ENCODE data around the gene EHD1.

Gene EHD1

GRCh38 chr11:64911689-64912088 is 33.3 kb upstream of the EHD1 start:
- DNase-seq (ENCODE audit: extremely low read depth, insufficient read length) = no peak
- Histone ChIP-seq H3K4me3 (replicated peaks; ENCODE audit: low read depth, low read length) (no peak overlapping the region), H3K36me3 (ENCODE audit: control insufficient read depth, insufficient read depth, low read length) (peaks cover 36% of the 10 kb centered on the region), H3K27me3 (replicated peaks; ENCODE audit: control insufficient read depth, insufficient read depth, low read length) (no peaks in the 10 kb centered on the region)
- TF ChIP-seq CTCF (IDR thresholded peaks at IDR 0.05; ENCODE audit: insufficient read depth, low read length, poor library complexity, severe bottlenecking) = no peak

- Histone ChIP-seq H3K36me3 (ENCODE audit: control insufficient read depth, insufficient read depth, low read length) (peaks cover 40% of the 10 kb centered on the region), H3K4me3 (replicated peaks; ENCODE audit: low read depth, low read length) (no peak overlapping the region), H3K27me3 (replicated peaks; ENCODE audit: control insufficient read depth, insufficient read depth, low read length) (no peaks in the 10 kb centered on the region)
- TF ChIP-seq CTCF (IDR thresholded peaks at IDR 0.05; ENCODE audit: insufficient read depth, low read length, poor library complexity, severe bottlenecking) = no peak
- DNase-seq (ENCODE audit: extremely low read depth, insufficient read length) = no peak
Observed at GRCh38 chr11:64911142-64911541, 32.7 kb upstream of the EHD1 start.

GRCh38 chr11:64910451-64911093 is 32.2 kb upstream of the EHD1 start:
- Histone ChIP-seq H3K27me3 (replicated peaks; ENCODE audit: control insufficient read depth, insufficient read depth, low read length) (no peaks in the 10 kb centered on the region), H3K36me3 (ENCODE audit: control insufficient read depth, insufficient read depth, low read length) (peaks cover 45% of the 10 kb centered on the region), H3K4me3 (replicated peaks; ENCODE audit: low read depth, low read length) (no peak overlapping the region)
- no peak for DNase-seq (ENCODE audit: extremely low read depth, insufficient read length)
- TF ChIP-seq CTCF (IDR thresholded peaks at IDR 0.05; ENCODE audit: insufficient read depth, low read length, poor library complexity, severe bottlenecking) = no peak

- Histone ChIP-seq H3K27me3 (replicated peaks; ENCODE audit: control insufficient read depth, insufficient read depth, low read length) (no peaks in the 10 kb centered on the region), H3K36me3 (ENCODE audit: control insufficient read depth, insufficient read depth, low read length) (peaks cover 45% of the 10 kb centered on the region), H3K4me3 (replicated peaks; ENCODE audit: low read depth, low read length) (no peak overlapping the region)
- TF ChIP-seq CTCF (IDR thresholded peaks at IDR 0.05; ENCODE audit: insufficient read depth, low read length, poor library complexity, severe bottlenecking) = no peak
- no peak for DNase-seq (ENCODE audit: extremely low read depth, insufficient read length)
Observed at GRCh38 chr11:64909653-64910343, 31.4 kb upstream of the EHD1 start.

GRCh38 chr11:64908766-64909165 is 30.3 kb upstream of the EHD1 start:
- H3K36me3 ChIP-seq (ENCODE audit: control insufficient read depth, insufficient read depth, low read length) = peaks cover 43% of the 10 kb centered on the region

More at GRCh38 chr11:64908766-64909165, 30.3 kb upstream of the EHD1 start:
- no peak for DNase-seq (ENCODE audit: extremely low read depth, insufficient read length)
- no peak for TF ChIP-seq CTCF (IDR thresholded peaks at IDR 0.05; ENCODE audit: insufficient read depth, low read length, poor library complexity, severe bottlenecking)
- H3K4me3 ChIP-seq (replicated peaks; ENCODE audit: low read depth, low read length) = no peak overlapping the region
- no peaks in the 10 kb centered on the region for H3K27me3 ChIP-seq (replicated peaks; ENCODE audit: control insufficient read depth, insufficient read depth, low read length)

Measured in GM06990 (cell line).